Memory B cell (primary cell): ENCODE data around the gene CYP2U1.
"Not testable (repeated sequence)": the region's sequence is repeated elsewhere in the genome, so short reads cannot be mapped to it uniquely, and the experiment has no call there.

Source experiments
- ATAC-seq: fragments of 150-1000 bp; cut with Tn5 transposase; 2 replicates; pipeline ENCODE4 v1.10.0; 2021; ENCODE audit warnings: low read depth, mild to moderate bottlenecking, moderate library complexity
- DNase-seq, 2 donors: peaks; one replicate each; pipeline ENCODE4 v3.0.0; 2022; ENCODE audit warnings: low spot score in 2 of 2
- H3K27ac Mint-ChIP-seq: one replicate; pipeline ENCODE4 v1.8.0; 2022; ENCODE audit warnings: mild to moderate bottlenecking, moderate library complexity, mixed read lengths
- H3K27me3 Mint-ChIP-seq: one replicate; pipeline ENCODE4 v1.8.0; 2022; ENCODE audit warnings: mixed read lengths
- H3K36me3 Mint-ChIP-seq: one replicate; pipeline ENCODE4 v1.8.0; 2022; ENCODE audit warnings: mild to moderate bottlenecking, mixed read lengths
- H3K4me1 Mint-ChIP-seq: one replicate; pipeline ENCODE4 v1.8.0; 2022; ENCODE audit warnings: mixed read lengths
- H3K4me3 Mint-ChIP-seq: one replicate; pipeline ENCODE4 v1.8.0; 2022; ENCODE audit warnings: mild to moderate bottlenecking, moderate library complexity, mixed read lengths
- H3K9me3 Mint-ChIP-seq: one replicate; pipeline ENCODE4 v1.8.0; 2022; ENCODE audit warnings: mixed read lengths

CYP2U1 gene

GRCh38 chr4:107939307-107939706 lies 8.0 kb downstream of the CYP2U1 start:
- H3K36me3 Mint-ChIP-seq, result peaks cover 20% of the 10 kb centered on the region
- no peaks in the 10 kb centered on the region for H3K27me3 Mint-ChIP-seq
- no peak overlapping the region for H3K27ac Mint-ChIP-seq
- no peaks in the 10 kb centered on the region for H3K9me3 Mint-ChIP-seq
- no peak for DNase-seq
- peaks cover 19% of the 10 kb centered on the region for H3K4me1 Mint-ChIP-seq
- no peak overlapping the region for H3K4me3 Mint-ChIP-seq
- no peak for ATAC-seq

GRCh38 chr4:107945809-107946208 lies 14.5 kb downstream of the CYP2U1 start:
- Mint-ChIP-seq H3K9me3 (no peaks in the 10 kb centered on the region), H3K4me1 (no peaks in the 10 kb centered on the region), H3K36me3 (peaks cover 44% of the 10 kb centered on the region), H3K27ac (no peak overlapping the region), H3K27me3 (no peaks in the 10 kb centered on the region), H3K4me3 (no peak overlapping the region)
- DNase-seq (no peak), ATAC-seq (no peak)

- Mint-ChIP-seq H3K9me3 (peaks cover 6% of the 10 kb centered on the region), H3K36me3 (peaks cover 47% of the 10 kb centered on the region), H3K27me3 (no peaks in the 10 kb centered on the region), H3K4me1 (no peaks in the 10 kb centered on the region), H3K4me3 (no peak overlapping the region), H3K27ac (no peak overlapping the region)
- no peak for DNase-seq
- ATAC-seq, result no peak
Measured at GRCh38 chr4:107950746-107951540, 19.6 kb downstream of the CYP2U1 start.

GRCh38 chr4:107951551-107951950 lies 20.2 kb downstream of the CYP2U1 start:
- ATAC-seq (no peak), DNase-seq (no peak)
- no peak overlapping the region for H3K4me3 Mint-ChIP-seq
- H3K9me3 Mint-ChIP-seq, result peaks cover 12% of the 10 kb centered on the region
- no peak overlapping the region for H3K27ac Mint-ChIP-seq
- H3K4me1 Mint-ChIP-seq, result no peaks in the 10 kb centered on the region
- no peaks in the 10 kb centered on the region for H3K27me3 Mint-ChIP-seq
- H3K36me3 Mint-ChIP-seq, result peaks cover 49% of the 10 kb centered on the region

- Mint-ChIP-seq H3K27ac (no peak overlapping the region), H3K36me3 (peaks cover 27% of the 10 kb centered on the region), H3K4me1 (no peaks in the 10 kb centered on the region), H3K9me3 (peaks cover 19% of the 10 kb centered on the region), H3K4me3 (no peak overlapping the region), H3K27me3 (no peaks in the 10 kb centered on the region)
- DNase-seq (no peak), ATAC-seq (no peak)
Measured at GRCh38 chr4:107956011-107956410, 24.7 kb downstream of the CYP2U1 start.

- ATAC-seq (peak; percentile 45), DNase-seq (no peak)
- Mint-ChIP-seq H3K27ac (no peak overlapping the region), H3K4me1 (no peaks in the 10 kb centered on the region), H3K36me3 (no peaks in the 10 kb centered on the region), H3K9me3 (no peaks in the 10 kb centered on the region), H3K27me3 (peaks cover 3% of the 10 kb centered on the region), H3K4me3 (no peak overlapping the region)
Measured at GRCh38 chr4:107966903-107967302, 35.6 kb downstream of the CYP2U1 start.

GRCh38 chr4:107967519-107967918 lies 36.2 kb downstream of the CYP2U1 start:
- not testable (repeated sequence) for H3K36me3 Mint-ChIP-seq, DNase-seq, H3K4me3 Mint-ChIP-seq, ATAC-seq, H3K4me1 Mint-ChIP-seq, H3K27me3 Mint-ChIP-seq, H3K9me3 Mint-ChIP-seq, H3K27ac Mint-ChIP-seq

GRCh38 chr4:107967921-107968320 lies 36.6 kb downstream of the CYP2U1 start:
- not testable (repeated sequence) for H3K27me3 Mint-ChIP-seq, ATAC-seq, DNase-seq, H3K9me3 Mint-ChIP-seq, H3K36me3 Mint-ChIP-seq, H3K27ac Mint-ChIP-seq, H3K4me3 Mint-ChIP-seq, H3K4me1 Mint-ChIP-seq

GRCh38 chr4:107970063-107970798 lies 38.9 kb downstream of the CYP2U1 start:
- Mint-ChIP-seq H3K9me3 (no peaks in the 10 kb centered on the region), H3K36me3 (no peaks in the 10 kb centered on the region), H3K27me3 (peaks cover 5% of the 10 kb centered on the region), H3K4me1 (no peaks in the 10 kb centered on the region), H3K27ac (no peak overlapping the region), H3K4me3 (no peak overlapping the region)
- no peak for DNase-seq
- ATAC-seq, result no peak

GRCh38 chr4:107972605-107973004 lies 41.3 kb downstream of the CYP2U1 start:
- Mint-ChIP-seq H3K4me3 (no peak overlapping the region), H3K9me3 (no peaks in the 10 kb centered on the region), H3K4me1 (no peaks in the 10 kb centered on the region), H3K27ac (no peak overlapping the region), H3K27me3 (peaks cover 5% of the 10 kb centered on the region), H3K36me3 (no peaks in the 10 kb centered on the region)
- DNase-seq (no peak), ATAC-seq (no peak)

GRCh38 chr4:107974523-107974922 lies 43.2 kb downstream of the CYP2U1 start:
- H3K4me3 Mint-ChIP-seq, result no peak overlapping the region
- no peaks in the 10 kb centered on the region for H3K4me1 Mint-ChIP-seq
- no peaks in the 10 kb centered on the region for H3K9me3 Mint-ChIP-seq
- H3K27me3 Mint-ChIP-seq, result peaks cover 5% of the 10 kb centered on the region
- H3K36me3 Mint-ChIP-seq, result no peaks in the 10 kb centered on the region
- no peak overlapping the region for H3K27ac Mint-ChIP-seq
- no peak for ATAC-seq
- DNase-seq, result no peak

GRCh38 chr4:107977482-107977881 lies 46.1 kb downstream of the CYP2U1 start:
- ATAC-seq, result no peak
- H3K9me3 Mint-ChIP-seq, result peaks cover 2% of the 10 kb centered on the region

GRCh38 chr4:107977966-107978705 lies 46.8 kb downstream of the CYP2U1 start:
- DNase-seq (no peak), ATAC-seq (no peak)
- Mint-ChIP-seq H3K27me3 (no peaks in the 10 kb centered on the region), H3K27ac (no peak overlapping the region), H3K4me1 (no peaks in the 10 kb centered on the region), H3K4me3 (no peak overlapping the region), H3K9me3 (peaks cover 2% of the 10 kb centered on the region), H3K36me3 (peaks cover 4% of the 10 kb centered on the region)

More at GRCh38 chr4:107977482-107977881, 46.1 kb downstream of the CYP2U1 start:
- Mint-ChIP-seq H3K4me3 (no peak overlapping the region), H3K36me3 (peaks cover 4% of the 10 kb centered on the region), H3K4me1 (no peaks in the 10 kb centered on the region), H3K27me3 (peaks cover 2% of the 10 kb centered on the region), H3K27ac (no peak overlapping the region)
- DNase-seq, result no peak
